HUDEP-2 (cell line): ENCODE results near the gene ENDOU.

Experiments used
- DNase-seq, 76 experiments: peaks; one replicate each; lab custom pipeline; 2025; ENCODE audit not compliant: unreplicated experiment in 76 of 76; lab: John Stamatoyannopoulos, UW

Gene ENDOU

GRCh38 chr12:47757840-47758583, 32.7 kb upstream of the ENDOU start:
- DNase-seq: no peak

GRCh38 chr12:47757364-47757839, 32.1 kb upstream of the ENDOU start:
- no peak for DNase-seq

GRCh38 chr12:47755655-47756562, 30.6 kb upstream of the ENDOU start:
- DNase-seq: no peak

GRCh38 chr12:47754881-47755280, 29.6 kb upstream of the ENDOU start:
- peak in 52 of 76 experiments; percentile 4 to 64 (median 40) for DNase-seq

GRCh38 chr12:47754126-47754525, 28.8 kb upstream of the ENDOU start:
- DNase-seq: no peak

- DNase-seq: no peak
Measured at GRCh38 chr12:47753021-47754001, 28.0 kb upstream of the ENDOU start.

- DNase-seq: no peak
Measured at GRCh38 chr12:47752552-47752951, 27.3 kb upstream of the ENDOU start.

GRCh38 chr12:47752121-47752520, 26.8 kb upstream of the ENDOU start:
- no peak for DNase-seq

GRCh38 chr12:47751561-47751960, 26.3 kb upstream of the ENDOU start:
- no peak for DNase-seq

- DNase-seq: no peak
Measured at GRCh38 chr12:47750916-47751470, 25.7 kb upstream of the ENDOU start.

GRCh38 chr12:47750229-47750798, 25.0 kb upstream of the ENDOU start:
- DNase-seq: no peak

- no peak for DNase-seq
Measured at GRCh38 chr12:47748899-47749298, 23.6 kb upstream of the ENDOU start.

GRCh38 chr12:47748507-47748828, 23.2 kb upstream of the ENDOU start:
- no peak for DNase-seq

- DNase-seq: no peak
Measured at GRCh38 chr12:47747596-47748506, 22.6 kb upstream of the ENDOU start.

- no peak for DNase-seq
Measured at GRCh38 chr12:47747126-47747525, 21.8 kb upstream of the ENDOU start.

GRCh38 chr12:47746523-47746922, 21.2 kb upstream of the ENDOU start:
- DNase-seq: no peak

GRCh38 chr12:47746073-47746472, 20.8 kb upstream of the ENDOU start:
- DNase-seq: no peak

GRCh38 chr12:47745485-47746041, 20.3 kb upstream of the ENDOU start:
- no peak for DNase-seq
